ENCODE data around the gene VAV3.

GRCh38 chr1:107541412-107541811 is 423.6 kb downstream of the VAV3 start:
- no peak for TF ChIP-seq CTCF (optimal IDR thresholded peaks at IDR 0.05 in 1 of 3, IDR thresholded peaks at IDR 0.05 in 1 of 3, conservative IDR thresholded peaks at IDR 0.05 in 1 of 3; ENCODE audit: extremely low read depth in 1 of 3, insufficient read depth in 2 of 3, low read length in 3 of 3)
- no peak for TF ChIP-seq EZH2 (IDR thresholded peaks at IDR 0.05; ENCODE audit: low read length)
